Caco-2 (cell line): ENCODE measurements around the gene KLHL14. TPM values are rescaled to one million over a fixed set of nuclear protein-coding genes. Genes with fewer than 3 reads are reported as not detected.

ENCODE experiments used
- BruUV-seq: library from RNA; stranded (reverse); fragments of 400-500 nt; replicated peaks from 2 replicates; lab custom pipeline; 2021; lab: Mats Ljungman, UMichigan
- CTCF ChIA-PET: fragments of 300-600 bp; sonication (Branson Sonifier 250); formaldehyde crosslinking; loops from one replicate; lab custom pipeline; 2022; ENCODE audit warnings: antibody characterized with exemption; lab: Charles Lee
- POLR2A ChIA-PET: fragments of 300-600 bp; sonication (Branson Sonifier 250); formaldehyde crosslinking; loops from one replicate; lab custom pipeline; 2022; ENCODE audit warnings: antibody characterized with exemption; lab: Charles Lee
- DNase-seq, 2 experiments: peaks; one replicate each; pipeline versions ENCODE4 v3.0.0 to v3.0.0-alpha.2; 2020 to 2022
- H3K27me3 ChIP-seq: replicated peaks from 2 replicates; pipeline ENCODE4 v1.6.0; 2011; ENCODE audit warnings: low read length; ENCODE audit not compliant: control insufficient read depth, insufficient read depth
- H3K36me3 ChIP-seq: 2 replicates; pipeline ENCODE4 v1.5.1; 2011; ENCODE audit warnings: low read length; ENCODE audit not compliant: control insufficient read depth, insufficient read depth
- H3K4me1 ChIP-seq: fragments of 250-450 bp; sonication (Bioruptor Pico); 2 replicates; pipeline ENCODE4 v1.5.1; 2020; ENCODE audit warnings: mild to moderate bottlenecking
- H3K4me3 ChIP-seq: 2 replicates; pipeline ENCODE4 v1.5.1; 2011; ENCODE audit warnings: low read depth, mild to moderate bottlenecking, control low read depth, low read length
- H3K9me3 ChIP-seq: fragments of 250-450 bp; sonication (Bioruptor Pico); 2 replicates; pipeline ENCODE4 v1.5.1; 2020; ENCODE audit warnings: mild to moderate bottlenecking, moderate library complexity
- H3K27ac Mint-ChIP-seq: one replicate; pipeline ENCODE4 v1.8.0; 2022; ENCODE audit warnings: mixed read lengths; ENCODE audit not compliant: unreplicated experiment
- H3K27me3 Mint-ChIP-seq: one replicate; pipeline ENCODE4 v1.8.0; 2022; ENCODE audit warnings: mixed read lengths; ENCODE audit not compliant: insufficient read depth, unreplicated experiment
- H3K36me3 Mint-ChIP-seq: one replicate; pipeline ENCODE4 v1.8.0; 2022; ENCODE audit warnings: mild to moderate bottlenecking, mixed read lengths; ENCODE audit not compliant: insufficient read depth, unreplicated experiment
- H3K4me1 Mint-ChIP-seq: one replicate; pipeline ENCODE4 v1.8.0; 2022; ENCODE audit warnings: low read depth, mixed read lengths; ENCODE audit not compliant: unreplicated experiment
- H3K4me3 Mint-ChIP-seq: one replicate; pipeline ENCODE4 v1.8.0; 2022; ENCODE audit warnings: mild to moderate bottlenecking, moderate library complexity, mixed read lengths; ENCODE audit not compliant: unreplicated experiment
- H3K9me3 Mint-ChIP-seq: one replicate; pipeline ENCODE4 v1.8.0; 2022; ENCODE audit warnings: mixed read lengths; ENCODE audit not compliant: unreplicated experiment
- CTCF ChIP-seq, 2 experiments: fragments of 200-600 bp in 1 of 2; IDR thresholded peaks; 1 replicate in 1 of 2; 2 replicates in 1 of 2; pipeline versions ENCODE4 v1.5.1 to v1.8.0; 2011 to 2022; ENCODE audit warnings: antibody characterized with exemption in 1 of 2, control low read depth in 1 of 2, inconsistent platforms in 1 of 2, low read depth in 1 of 2, low read length in 1 of 2, mild to moderate bottlenecking in 1 of 2, moderate library complexity in 1 of 2; ENCODE audit not compliant: insufficient read depth in 1 of 2, severe bottlenecking in 1 of 2, unreplicated experiment in 1 of 2
- intact Hi-C: fragments of 100-400 bp; cut with micrococcal nuclease; formaldehyde crosslinking; loops from one replicate; pipeline ENCODE4 v1.10.0; 2022; ENCODE audit not compliant: unreplicated experiment
- total RNA-seq: library from RNA; stranded (reverse); gene quantifications from 2 replicates; pipeline ENCODE4 v1.2.3, GENCODE V29; 2022

Gene KLHL14
- total RNA-seq, 1 experiment from 2014 or later: not detected

GRCh38 chr18:32629292-32629691, 143.5 kb downstream of the KLHL14 start:
- Histone ChIP-seq H3K9me3 (no peaks in the 10 kb centered on the region), H3K4me1 (no peaks in the 10 kb centered on the region), H3K27me3 (no peaks in the 10 kb centered on the region), H3K36me3 (no peaks in the 10 kb centered on the region), H3K4me3 (no peak overlapping the region)
- Mint-ChIP-seq H3K27me3 (peaks cover 8% of the 10 kb centered on the region), H3K36me3 (no peaks in the 10 kb centered on the region), H3K9me3 (no peaks in the 10 kb centered on the region), H3K4me1 (no peaks in the 10 kb centered on the region), H3K4me3 (no peak overlapping the region), H3K27ac (no peak overlapping the region)
- no peak for DNase-seq
- POLR2A ChIA-PET: no interaction called here
- CTCF ChIA-PET: no interaction called here
- intact Hi-C loops: no loop called here
- BruUV-seq: no TSS peak
- no peak for TF ChIP-seq CTCF (IDR thresholded peaks at IDR 0.05; ENCODE audit: insufficient read depth in 1 of 2, low read depth in 1 of 2, low read length in 1 of 2, severe bottlenecking in 1 of 2, unreplicated experiment in 1 of 2)

- H3K36me3 ChIP-seq: no peaks in the 10 kb centered on the region
- H3K4me3 ChIP-seq: no peak overlapping the region
- intact Hi-C loops: no loop called here
- ChIA-PET CTCF (no interaction called here), POLR2A (no interaction called here)
- peaks cover 8% of the 10 kb centered on the region for H3K27me3 Mint-ChIP-seq
- H3K27ac Mint-ChIP-seq: no peak overlapping the region
- no peaks in the 10 kb centered on the region for H3K36me3 Mint-ChIP-seq
- no peaks in the 10 kb centered on the region for H3K9me3 ChIP-seq
- no peaks in the 10 kb centered on the region for H3K27me3 ChIP-seq
- no peak for TF ChIP-seq CTCF (IDR thresholded peaks at IDR 0.05; ENCODE audit: insufficient read depth in 1 of 2, low read depth in 1 of 2, low read length in 1 of 2, severe bottlenecking in 1 of 2, unreplicated experiment in 1 of 2)
- BruUV-seq: no TSS peak
- DNase-seq: no peak
- no peaks in the 10 kb centered on the region for H3K4me1 Mint-ChIP-seq
- H3K4me1 ChIP-seq: no peaks in the 10 kb centered on the region
- no peak overlapping the region for H3K4me3 Mint-ChIP-seq
- no peaks in the 10 kb centered on the region for H3K9me3 Mint-ChIP-seq
Measured at GRCh38 chr18:32624182-32624723, 148.6 kb downstream of the KLHL14 start.

- no peak for DNase-seq
- no peaks in the 10 kb centered on the region for H3K36me3 Mint-ChIP-seq
- intact Hi-C loops: no loop called here
- Histone ChIP-seq H3K27me3 (no peaks in the 10 kb centered on the region), H3K4me3 (no peak overlapping the region), H3K36me3 (no peaks in the 10 kb centered on the region), H3K4me1 (no peaks in the 10 kb centered on the region), H3K9me3 (no peaks in the 10 kb centered on the region)
- no peaks in the 10 kb centered on the region for H3K4me1 Mint-ChIP-seq
- no TSS peak for BruUV-seq
- H3K27ac Mint-ChIP-seq: no peak overlapping the region
- H3K4me3 Mint-ChIP-seq: no peak overlapping the region
- ChIA-PET CTCF (no interaction called here), POLR2A (no interaction called here)
- H3K27me3 Mint-ChIP-seq: peaks cover 8% of the 10 kb centered on the region
- no peak for TF ChIP-seq CTCF (IDR thresholded peaks at IDR 0.05; ENCODE audit: insufficient read depth in 1 of 2, low read depth in 1 of 2, low read length in 1 of 2, severe bottlenecking in 1 of 2, unreplicated experiment in 1 of 2)
- no peaks in the 10 kb centered on the region for H3K9me3 Mint-ChIP-seq
Measured at GRCh38 chr18:32623563-32623962, 149.3 kb downstream of the KLHL14 start.
